Activated CD4-positive, CD25-positive, alpha-beta regulatory T cell (primary cell): ENCODE data around the gene OGFOD3.
"Not testable (repeated sequence)": the region's sequence is repeated elsewhere in the genome, so short reads cannot be mapped to it uniquely, and the experiment has no call there.

Experiments
- DNase-seq, 4 experiments: peaks; one replicate each; lab custom pipeline; 2025; lab: John Stamatoyannopoulos, UW

Gene OGFOD3

GRCh38 chr17:82373072-82373452, 45.3 kb downstream of the OGFOD3 start:
- DNase-seq: not testable (repeated sequence)

GRCh38 chr17:82372249-82373071, 45.9 kb downstream of the OGFOD3 start:
- DNase-seq: no peak

DNA sequence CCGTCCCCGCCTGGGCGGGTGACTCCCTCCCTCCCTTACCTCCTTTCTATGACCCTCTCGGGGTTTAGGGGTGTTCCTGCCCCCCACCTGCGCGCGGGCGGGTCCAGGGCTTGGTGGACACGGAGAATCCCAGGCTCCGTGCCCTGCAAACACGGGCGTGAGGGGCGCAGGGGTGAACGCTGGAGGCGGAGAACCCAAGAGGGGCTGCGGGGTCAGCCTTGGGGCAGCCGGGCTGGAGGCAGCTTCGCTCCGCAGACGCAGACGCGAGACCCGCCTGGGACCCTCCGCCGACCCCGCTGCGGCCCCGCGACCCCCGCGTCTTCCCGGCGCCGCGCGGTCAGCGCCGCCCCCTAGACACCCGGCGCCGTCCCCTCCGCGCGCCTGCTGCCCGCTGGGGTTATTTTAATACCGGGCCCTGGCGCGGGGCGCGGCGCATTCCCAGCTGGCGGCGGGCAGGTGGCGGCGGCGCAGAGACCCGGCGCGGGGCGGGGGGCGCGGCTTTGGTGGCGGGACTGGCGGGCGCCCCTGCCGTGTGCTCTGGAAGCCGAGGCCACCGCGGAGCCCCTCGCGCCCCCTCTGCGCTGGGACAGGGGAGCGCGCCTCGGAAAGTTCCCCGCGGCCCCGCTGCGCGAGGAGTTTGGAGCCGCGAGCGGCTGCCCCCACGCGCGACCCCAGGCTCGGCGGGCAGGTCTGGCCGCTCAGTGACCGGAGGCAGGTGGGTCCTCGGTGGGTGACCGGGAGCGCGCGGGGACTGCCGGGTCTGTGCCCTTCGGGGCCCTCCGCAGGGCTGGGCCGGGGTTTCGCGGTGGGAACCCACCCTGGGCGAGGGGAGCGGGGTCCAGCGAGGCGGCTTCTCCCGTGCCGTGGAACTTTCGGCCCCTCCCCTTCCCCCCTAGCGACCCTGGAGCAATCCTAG, 46.8 kb downstream of the OGFOD3 start, which contains the start of gene UTS2R:
TSS of gene UTS2R (plus strand) at position 433 of the 916 bp plus-strand sequence. CDS start 2,560 bp downstream, outside the sequence.
- DNase-seq: no peak

DNA sequence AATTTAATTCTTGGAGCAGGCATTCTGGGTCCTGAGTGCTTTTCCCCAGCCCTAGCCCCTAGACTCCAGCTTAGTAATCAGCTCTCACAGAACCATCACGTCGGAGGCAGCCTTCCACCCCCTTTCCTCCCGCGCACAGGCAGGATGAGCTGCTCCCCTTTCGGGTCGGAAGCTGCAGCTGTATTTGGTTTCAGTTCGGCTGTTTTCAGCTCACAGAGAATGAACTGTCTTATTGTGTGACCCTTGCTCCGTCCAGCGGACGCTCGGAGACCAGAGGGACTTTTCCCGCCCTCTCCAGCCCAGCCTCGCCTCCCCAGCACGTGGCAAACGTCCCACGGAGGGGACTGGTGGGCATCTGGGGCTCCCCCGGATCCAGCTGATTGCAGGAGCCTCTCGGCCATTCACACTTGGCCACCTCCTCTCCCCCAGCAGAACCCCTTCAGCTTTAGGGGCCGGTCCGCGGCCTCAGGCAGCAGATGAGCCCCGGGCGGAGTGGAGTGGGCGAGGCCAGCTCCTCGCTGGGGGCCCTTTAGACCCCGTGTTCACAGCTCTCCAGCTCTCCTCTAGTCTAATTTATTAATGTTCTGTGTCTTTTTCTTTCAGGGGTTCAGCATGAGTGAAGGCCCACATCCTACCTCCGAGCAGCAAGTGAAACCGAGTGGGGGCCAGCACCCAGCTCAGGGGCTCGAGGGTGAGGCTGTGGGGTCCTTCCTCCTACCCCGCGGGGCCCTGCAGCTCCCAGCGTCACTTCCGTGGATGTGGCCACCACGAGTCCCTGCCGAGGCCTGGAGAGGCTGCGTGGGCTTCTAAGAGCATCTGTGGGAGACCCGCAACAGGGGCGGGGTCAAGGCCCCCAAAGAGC, 47.7 kb downstream of the OGFOD3 start:
- no peak for DNase-seq

DNA sequence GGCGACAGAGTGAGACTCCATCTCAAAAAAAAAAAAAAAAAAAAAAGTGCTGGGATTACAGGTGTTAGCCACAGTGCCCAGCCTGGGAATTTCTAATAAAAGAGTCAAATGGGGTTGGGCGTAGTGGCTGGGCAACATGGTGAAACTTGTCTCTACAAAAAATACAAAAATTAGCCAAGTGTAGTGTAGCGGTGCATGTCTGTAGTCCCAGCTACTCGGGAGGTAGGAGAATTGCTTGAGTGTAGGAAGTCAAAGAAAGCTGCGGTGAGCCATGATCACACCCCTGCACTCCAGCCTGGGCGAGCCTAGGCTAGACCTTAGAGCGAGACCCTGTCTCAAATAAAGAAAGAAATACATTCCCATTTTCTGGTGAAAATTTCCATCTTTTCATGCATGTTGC, 49.2 kb downstream of the OGFOD3 start:
- DNase-seq: no peak

DNA sequence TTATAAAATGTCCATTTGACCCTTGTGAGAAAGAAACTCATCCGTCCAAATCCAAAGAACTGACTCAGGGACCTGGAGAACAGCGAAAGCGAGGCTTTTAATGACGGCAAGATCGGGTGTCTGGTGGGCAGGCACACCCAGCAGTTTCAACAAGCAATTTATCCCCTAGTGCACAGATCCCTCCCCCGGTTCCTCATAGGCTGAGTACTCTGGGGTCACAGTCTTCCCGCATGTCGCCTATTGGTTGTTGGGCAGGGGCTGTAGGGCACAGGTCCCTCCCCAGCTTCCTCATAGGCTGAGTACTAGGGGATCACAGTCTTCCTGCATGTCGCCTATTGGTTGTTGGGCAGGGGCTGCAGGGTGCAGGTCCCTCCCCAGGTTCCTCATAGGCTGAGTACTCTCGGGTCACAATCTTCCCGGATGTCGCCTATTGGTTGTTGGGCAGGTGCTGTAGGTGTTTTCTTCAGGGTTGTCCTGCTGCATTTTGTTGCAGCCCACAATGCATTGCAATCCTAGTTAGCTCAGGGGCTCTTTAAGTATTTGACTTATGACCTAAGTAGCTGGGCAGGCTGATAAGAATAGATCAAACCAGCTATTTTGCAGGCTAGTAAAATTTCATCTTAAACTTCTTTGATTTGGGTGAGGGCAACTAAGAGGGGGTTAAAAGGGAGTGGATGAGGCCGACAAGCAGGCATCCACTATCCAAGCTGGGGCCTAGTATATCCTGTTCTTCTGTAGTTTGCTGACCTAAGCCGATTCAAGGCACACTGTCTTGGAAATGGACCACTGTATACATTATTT, 50.5 kb downstream of the OGFOD3 start:
- DNase-seq: no peak

DNA sequence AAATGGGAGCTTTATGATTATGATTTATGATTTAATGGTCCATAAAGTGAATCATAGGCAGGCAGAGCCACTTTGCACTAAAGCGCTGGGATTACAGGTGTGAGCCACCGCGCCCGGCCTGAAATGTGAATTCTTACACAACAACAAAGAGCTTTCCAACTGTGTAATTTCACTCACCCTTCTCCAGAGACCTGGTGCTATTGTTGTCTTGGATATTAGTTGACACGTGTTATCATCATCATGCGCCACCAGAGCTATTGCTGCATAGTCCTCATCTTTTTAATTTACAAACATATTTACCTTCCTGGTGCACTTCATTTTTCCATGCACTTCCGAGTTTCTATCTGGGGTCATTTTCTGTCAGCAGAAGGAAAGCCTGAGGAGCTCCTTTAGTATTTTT, 51.6 kb downstream of the OGFOD3 start:
- no peak for DNase-seq

GRCh38 chr17:82365606-82366295, 52.6 kb downstream of the OGFOD3 start:
- DNase-seq: no peak

DNA sequence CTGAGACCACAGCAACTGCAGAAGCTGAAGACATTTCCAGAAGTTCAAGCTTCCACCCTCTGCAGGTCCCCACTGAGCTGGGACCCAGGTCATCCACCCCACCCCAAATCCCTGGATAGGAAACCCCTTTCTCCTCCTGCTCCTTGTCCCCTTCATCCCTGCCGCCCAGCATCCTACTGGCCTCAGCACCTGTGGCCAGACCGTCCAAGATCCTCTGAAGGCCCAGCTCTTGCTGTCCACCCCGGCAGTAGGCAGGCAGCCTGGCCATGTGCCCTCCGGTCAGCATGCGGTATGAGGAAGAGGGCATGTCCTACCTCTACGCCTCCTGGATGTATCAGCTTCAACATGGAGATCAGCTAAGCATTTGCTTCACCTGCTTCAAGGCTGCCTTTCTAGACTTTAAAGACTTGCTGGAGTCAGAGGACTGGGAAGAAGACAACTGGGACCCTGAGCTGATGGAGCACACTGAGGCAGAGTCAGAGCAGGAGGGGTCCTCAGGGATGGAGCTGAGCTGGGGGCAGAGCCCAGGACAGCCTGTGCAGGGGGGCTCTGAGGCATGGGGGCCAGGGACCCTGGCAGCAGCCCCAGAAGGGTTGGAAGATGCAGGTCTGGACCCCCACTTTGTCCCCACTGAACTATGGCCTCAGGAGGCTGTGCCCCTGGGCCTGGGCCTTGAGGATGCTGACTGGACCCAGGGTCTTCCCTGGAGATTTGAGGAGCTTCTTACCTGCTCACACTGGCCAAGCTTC, 56.3 kb downstream of the OGFOD3 start:
- no peak for DNase-seq

DNA sequence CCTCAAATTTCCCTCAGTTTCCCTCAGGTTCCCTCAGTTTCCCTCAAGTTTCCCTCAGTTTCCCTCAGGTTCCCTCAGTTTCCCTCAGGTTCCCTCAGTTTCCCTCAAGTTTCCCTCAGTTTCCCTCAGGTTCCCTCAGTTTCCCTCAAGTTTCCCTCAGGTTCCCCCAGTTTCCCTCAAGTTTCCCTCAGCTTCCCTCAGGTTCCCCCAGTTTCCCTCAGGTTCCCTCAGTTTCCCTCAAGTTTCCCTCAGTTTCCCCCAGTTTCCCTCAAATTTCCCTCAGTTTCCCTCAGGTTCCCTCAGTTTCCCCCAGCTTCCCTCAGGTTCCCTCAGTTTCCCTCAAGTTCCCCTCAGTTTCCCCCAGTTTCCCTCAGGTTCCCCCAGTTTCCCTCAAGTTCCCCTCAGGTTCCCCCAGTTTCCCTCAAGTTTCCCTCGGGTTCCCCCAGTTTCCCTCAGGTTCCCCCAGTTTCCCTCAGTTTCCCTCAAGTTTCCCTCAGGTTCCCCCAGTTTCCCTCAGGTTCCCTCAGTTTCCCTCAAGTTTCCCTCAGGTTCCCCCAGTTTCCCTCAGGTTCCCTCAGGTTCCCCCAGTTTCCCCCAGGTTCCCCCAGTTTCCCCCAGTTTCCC, 58.8 kb downstream of the OGFOD3 start:
- DNase-seq: not testable (repeated sequence)

- no peak for DNase-seq
These were observed 59.7 kb downstream of the OGFOD3 start, which contains the start of gene TEX19 for GRCh38 chr17:82358465-82359350. Gene TEX19 (plus strand): TSS chr17:82359247. CDS start chr17:82362151, 2,904 bp downstream.

DNA sequence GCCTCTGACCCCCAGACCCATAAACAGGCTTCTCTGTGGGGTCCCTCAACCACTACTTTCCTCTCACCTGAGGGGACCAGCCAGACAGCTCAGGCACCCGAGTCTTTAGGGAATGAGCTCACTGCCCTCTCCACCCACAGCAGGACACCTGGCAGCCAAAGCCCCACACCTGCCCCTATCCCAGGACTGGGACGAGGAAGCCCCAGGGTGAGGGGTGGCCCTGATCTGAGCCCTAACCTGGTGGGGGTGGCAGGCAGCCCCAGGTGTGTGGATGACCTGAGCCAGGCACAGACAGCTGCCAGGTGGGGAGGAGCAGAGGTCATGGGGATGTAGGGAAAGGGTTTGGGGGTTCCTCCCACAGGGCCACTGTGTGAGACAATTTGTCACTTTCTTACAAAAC, 61.0 kb downstream of the OGFOD3 start:
- DNase-seq: no peak

DNA sequence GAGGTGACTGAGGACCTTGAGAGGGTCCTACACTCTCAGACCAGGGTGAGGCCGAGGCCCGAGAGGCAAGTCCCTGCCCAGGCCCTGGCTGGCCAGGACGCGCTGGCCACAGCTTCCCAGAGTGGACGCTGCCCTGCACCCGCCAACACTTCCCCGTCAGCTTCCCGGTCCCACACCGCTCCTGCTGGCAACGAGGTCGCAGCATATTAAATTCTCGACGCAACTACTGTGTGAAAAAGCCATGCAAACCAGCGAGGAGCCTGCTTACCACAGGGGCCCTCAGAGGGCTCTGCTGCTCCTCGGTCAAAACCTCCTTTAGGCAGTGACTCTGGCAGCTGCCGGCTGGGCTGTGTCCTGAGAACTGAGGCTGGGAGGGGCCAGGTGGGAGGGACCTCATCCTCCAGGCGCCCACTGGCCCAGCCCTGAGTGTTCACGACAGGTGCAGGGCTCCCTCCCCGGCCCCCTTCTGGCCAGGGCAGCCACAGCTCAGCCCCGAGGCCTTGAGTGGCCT, 61.5 kb downstream of the OGFOD3 start:
- no peak for DNase-seq

DNA sequence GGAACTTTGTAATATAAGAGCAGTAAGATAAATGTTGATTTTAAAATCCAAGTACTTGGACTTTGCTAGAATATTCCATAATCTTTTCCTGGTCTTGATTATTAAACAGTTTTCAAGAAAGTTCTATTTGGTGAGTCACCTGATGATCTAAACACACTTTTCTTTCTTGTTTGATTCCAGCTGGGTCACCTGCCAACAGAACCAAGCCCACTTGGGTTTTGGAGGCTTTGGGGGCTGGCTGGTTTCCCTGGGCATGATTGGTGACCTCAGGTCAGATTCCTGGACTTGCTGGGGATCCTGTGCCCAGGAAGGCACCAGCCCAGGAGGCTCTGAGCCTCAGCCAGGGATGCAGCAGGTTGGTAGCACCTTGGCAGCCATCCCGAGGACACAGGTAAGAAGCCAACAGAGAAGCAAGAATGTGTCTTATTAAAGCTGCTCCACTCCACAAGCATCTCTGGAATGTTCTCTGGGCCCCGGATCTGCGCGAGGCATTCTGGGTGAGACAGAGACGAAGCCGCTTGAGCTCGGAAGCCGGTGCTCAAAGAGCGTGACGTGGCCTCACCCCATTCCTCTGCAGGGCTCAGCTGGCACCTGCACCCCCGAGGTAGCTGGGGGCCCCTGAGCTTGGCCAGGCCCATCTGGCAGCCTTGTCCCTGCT, 62.5 kb downstream of the OGFOD3 start:
- DNase-seq: no peak

DNA sequence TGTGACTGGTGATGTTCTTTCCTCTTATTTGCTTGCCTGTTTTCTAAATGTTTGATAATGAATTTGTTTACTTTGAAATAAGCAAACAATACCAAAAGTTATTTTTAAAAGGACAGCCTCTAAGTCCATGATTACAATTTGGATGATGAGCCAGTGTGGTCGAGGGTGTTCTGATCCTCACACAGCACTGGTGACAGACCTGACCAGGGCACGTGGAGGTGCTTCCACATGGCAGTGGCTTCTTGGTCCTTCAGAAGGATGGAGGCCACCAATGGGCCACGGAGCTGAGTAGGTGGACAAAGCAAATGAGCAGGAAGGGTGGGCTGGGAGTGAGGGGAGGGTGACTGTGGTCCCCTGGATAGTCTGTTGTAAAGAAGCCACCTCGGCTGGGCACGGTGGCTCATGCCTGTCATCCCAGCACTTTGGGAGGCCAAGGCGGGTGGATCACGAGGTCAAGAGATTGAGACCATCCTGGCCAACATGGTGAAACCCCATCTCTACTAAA, 63.5 kb downstream of the OGFOD3 start:
- DNase-seq: no peak

- no peak for DNase-seq
These were observed 64.9 kb downstream of the OGFOD3 start for GRCh38 chr17:82353484-82353883.
